HG02870 (cell line): ENCODE measurements around the gene LCP2.
A peak's percentile ranks its signal among the peaks of the same experiment; 100 is the strongest.

ENCODE experiments used
- ATAC-seq: cut with Tn5 transposase; IDR thresholded peaks from one replicate; pipeline ENCODE4 v1.9.1; 2021; ENCODE audit warnings: mild to moderate bottlenecking, moderate library complexity; ENCODE audit not compliant: unreplicated experiment

Gene LCP2

GRCh38 chr5:170316937-170317336, 19.4 kb upstream of the LCP2 start:
- ATAC-seq: no peak

DNA sequence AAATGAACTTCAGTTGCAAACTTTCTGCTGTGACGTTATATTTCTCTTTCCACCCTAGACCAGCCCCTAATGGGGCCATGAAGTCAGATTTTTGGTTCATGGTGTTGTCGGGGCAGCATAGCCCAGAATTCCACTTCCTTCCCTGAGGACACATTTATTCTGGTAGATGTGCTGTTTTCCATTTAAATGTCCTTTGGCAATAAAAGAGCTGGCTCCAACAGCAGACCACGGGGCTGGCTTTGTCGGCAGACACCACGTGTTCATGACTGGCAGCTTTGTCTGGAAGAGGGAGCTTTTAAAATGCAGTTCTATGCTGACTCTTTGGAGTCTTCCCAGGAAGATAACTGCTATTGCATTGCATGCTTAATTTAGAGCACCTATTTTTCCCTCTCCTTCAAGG, 17.6 kb upstream of the LCP2 start:
- ATAC-seq: no peak

GRCh38 chr5:170314541-170315095, 17.0 kb upstream of the LCP2 start:
- no peak for ATAC-seq

DNA sequence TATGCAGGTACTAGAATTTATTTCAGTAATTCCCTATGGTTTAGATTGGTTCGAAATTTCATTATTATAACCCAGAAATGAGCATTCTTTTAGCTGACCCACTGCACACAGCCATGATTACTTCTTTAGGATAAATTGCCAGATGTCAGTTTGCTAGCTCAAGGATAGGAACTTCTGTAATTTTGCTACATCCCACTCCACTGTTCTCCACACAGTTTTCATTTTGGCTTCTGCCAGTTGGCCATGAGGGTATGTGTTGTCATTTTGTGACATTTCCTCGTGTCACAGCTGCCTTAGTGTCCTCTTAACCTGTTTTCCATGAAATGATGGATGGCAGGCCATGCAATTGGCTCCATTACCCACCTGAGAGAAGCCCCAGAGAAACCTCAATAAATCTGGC, 16.2 kb upstream of the LCP2 start:
- ATAC-seq: no peak

DNA sequence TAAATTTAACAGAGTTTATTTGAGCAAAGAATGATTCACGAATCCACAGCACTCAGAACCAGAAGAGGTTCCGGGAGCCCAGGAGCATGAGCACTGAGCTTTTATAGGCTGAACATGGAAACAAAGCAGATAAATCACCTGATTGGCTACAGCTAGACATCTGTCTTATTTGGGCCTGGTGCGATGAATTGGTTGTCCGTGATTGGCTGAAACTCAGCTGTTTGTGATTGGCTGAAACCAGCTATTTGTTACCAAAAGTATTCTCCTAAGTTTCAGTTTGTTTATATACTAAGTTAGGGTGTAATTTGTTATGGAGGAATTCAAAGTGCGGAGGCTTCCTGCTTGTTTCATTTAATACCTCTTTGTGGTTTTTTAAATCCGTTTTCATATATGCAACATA, 15.8 kb upstream of the LCP2 start:
- no peak for ATAC-seq

GRCh38 chr5:170312666-170313065, 15.1 kb upstream of the LCP2 start:
- ATAC-seq: peak; percentile 61

- ATAC-seq: no peak
Observed at GRCh38 chr5:170312301-170312595, 14.7 kb upstream of the LCP2 start.

DNA sequence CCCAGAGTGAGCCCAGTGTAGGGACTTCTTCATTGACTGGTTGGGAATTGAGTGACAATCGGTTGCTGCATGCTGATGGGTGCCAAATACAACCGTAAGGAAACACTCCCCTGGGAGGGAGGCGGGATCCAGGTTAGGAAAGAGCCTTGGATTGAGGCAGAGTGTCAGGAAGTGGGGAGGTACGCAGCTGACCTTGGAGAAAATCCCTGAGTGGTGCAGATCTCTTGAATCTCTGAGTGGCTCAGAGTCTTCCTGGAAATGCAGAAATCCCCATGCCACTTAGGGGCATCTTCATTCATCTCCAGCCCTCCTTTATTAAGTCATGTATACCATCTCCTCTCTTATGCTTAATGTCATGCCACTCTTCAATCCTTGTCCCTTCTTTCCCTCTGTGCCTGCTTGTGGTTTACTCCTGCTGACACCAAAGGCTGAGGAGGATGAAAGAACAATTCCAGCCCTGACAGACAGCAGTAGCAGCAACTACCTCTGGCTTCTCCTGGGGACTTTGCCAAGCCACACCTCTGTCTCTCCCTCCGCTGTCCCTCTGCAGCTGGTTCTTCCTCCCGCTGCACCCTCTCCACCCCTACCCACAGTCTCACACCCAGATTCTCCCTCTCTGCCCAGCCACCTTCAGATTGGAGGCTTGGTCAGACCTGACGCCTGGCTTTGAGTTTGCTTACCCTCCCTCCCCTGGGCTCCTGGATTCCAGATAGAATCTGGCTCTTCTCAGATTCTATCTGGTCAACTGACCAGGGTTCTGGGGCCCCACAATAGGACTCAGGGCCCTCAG, 14.1 kb upstream of the LCP2 start:
- no peak for ATAC-seq

DNA sequence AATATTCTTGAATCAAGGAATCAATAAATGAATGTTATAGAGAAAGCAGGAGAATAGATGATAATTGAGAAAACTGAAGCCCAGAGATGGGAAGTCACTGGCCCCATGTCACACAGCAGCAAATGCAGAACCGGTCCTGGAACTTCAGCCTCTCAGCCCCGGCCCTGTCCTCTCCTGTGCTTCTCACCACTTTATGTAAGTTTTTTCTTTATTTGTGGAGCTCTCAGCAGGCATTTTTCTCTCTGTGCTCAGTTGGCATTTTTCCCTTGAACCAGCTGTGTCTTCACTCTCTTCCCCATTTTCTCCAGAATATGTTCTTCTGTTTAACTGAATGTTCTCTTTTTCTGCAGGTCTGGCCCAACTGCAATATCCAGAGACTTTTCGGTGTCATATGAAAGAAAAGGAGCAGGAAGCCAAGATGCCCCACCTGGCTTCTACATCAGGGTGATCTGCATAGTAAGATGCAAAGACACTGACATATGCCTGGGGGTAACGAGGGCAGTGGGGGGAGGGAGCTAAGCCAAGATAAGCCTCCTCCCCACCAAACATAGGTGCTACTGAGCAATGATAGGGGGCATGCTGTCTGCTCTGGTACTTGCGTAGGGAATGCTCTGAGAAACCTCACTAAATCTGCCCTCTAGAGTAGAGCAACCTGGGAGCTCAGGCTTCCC, 12.8 kb upstream of the LCP2 start:
- ATAC-seq: no peak

GRCh38 chr5:170308686-170309085, 11.1 kb upstream of the LCP2 start:
- no peak for ATAC-seq

DNA sequence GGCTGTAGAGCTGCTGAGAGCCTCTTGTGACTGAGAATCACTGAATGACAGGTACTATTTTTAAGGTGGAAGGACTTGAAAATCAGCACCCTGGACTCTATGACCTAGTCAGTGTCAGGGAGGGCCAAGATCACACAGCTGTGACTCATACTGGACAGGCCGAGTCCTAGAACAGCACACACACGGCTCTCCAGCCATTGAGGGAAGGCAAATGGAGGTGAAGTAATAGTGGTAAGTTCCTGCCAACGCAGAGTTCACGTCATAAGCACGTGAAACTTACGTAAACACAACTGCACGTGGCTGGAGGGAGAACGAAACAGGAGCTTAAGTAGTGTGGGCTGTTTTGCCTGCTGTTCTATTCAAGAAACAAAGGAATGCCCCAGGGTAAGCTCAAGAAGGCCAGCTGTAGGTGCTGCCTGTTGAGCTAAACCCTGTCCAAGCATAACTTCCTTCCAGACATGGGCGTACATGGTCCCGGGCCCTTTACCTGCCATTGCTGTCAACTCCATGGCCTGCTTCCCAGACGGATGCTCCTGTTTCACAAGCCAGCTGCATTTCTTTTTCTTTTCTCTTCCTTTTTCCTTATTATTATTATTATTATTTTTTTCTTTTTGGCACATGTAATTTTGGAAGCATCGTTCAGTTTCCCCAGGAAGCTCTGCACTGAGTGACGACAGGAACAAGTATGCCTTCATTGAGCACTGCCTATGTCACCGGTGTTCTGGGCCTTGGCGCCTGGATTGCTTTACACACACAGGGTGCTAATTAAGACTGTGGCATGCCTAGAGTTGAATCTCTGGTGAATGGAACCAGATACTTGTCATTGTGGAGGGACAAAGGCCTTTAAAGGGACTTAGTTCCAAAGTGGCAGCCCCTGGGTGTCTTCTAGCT, 10.2 kb upstream of the LCP2 start:
- ATAC-seq: no peak

GRCh38 chr5:170306381-170306831, 8.8 kb upstream of the LCP2 start:
- ATAC-seq: no peak

- ATAC-seq: no peak
Observed at GRCh38 chr5:170305646-170306025, 8.1 kb upstream of the LCP2 start.

- no peak for ATAC-seq
Observed at GRCh38 chr5:170305016-170305645, 7.6 kb upstream of the LCP2 start.

DNA sequence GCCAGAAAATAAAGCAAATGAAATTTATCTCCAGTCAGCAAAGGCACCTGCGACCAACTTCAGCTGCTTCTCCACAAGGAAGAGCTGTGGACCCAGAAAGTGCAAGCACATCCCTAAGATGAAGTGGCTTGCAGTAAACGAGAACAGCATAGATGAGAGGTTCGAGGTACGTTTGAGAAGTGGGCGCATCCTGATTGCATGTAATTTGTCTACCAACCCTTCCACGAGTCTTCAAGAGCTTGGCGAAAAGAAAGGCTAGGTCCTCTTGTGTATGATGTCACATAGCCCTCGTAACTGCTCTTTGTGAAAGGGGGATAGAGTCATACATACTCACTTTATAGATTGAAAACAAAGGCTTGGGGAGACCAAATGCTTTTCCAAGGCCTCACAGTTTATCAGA, 6.0 kb upstream of the LCP2 start:
- no peak for ATAC-seq

DNA sequence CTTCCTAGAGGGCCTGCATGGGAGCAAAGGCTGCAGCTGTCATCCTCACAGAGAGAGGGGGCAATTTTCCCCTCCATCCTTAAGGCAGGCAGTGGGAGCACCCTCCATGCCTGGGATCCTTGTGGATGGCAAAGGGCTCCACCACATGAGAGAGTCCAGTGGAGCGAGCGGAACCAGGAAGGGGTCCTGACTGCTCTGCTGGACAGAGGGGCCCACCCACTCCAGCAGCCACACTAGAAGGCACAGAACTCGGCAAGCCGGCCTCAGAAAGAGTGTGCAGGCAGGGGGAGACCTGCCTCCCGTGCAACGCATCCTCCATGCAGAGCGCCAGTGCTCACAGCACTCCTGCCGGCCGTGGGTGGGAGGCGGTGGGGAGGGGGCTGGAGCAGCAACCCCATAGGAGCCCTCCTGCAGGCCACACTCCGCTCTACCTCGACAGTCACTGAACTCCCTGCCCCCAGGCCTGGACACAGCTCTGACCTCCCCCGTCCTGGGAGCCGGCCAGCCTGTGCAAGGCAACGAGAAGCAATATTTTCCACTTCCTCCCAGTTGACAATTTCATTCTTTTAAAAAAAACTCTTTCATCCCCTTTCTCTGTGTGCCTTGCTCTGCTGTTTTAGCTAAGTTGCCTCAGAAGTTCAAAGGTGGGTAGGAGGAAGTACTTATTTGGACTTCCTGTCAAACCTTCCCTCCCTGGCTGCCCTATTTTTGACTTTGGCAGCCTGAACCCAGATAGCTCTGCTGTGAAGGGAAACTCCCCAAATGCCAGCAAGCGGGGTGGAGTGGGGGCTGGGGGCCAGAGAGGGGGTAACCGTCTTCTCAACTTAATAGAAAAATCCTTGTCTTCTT, 5.3 kb upstream of the LCP2 start:
- peak; percentile 76 for ATAC-seq

DNA sequence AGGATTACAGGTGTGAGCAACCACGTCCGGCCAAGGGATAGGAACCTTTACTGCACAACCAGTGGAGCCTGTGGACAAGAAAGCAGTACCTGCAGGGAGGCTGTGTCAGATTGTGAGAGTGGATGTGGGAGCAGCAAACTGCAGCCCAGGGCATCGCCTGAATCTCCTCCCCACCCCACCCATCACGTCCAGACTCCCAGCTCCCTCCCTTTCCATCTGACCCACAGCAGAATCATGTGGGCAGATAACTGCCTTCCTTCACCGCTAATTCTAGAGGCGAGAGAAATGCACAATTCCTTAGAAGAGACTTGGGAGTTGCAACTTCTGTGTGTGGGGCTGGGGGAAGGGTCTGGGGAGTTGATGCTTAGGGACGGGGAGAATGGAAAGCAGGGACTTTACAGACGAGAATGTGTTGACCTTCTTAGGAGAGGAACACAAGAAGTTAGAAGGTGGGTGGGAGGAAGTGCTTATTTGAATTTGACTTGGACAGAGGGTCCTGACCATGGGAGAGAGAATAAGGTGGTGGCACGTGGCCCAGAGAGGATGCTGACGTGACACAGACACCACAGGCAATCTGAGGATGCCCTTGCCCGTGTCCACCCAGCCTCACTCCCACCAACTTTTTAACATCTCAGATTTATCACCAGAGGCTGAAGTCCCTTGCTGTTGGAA, 4.5 kb upstream of the LCP2 start:
- no peak for ATAC-seq

- no peak for ATAC-seq
Observed at GRCh38 chr5:170301149-170301548, 3.6 kb upstream of the LCP2 start.

DNA sequence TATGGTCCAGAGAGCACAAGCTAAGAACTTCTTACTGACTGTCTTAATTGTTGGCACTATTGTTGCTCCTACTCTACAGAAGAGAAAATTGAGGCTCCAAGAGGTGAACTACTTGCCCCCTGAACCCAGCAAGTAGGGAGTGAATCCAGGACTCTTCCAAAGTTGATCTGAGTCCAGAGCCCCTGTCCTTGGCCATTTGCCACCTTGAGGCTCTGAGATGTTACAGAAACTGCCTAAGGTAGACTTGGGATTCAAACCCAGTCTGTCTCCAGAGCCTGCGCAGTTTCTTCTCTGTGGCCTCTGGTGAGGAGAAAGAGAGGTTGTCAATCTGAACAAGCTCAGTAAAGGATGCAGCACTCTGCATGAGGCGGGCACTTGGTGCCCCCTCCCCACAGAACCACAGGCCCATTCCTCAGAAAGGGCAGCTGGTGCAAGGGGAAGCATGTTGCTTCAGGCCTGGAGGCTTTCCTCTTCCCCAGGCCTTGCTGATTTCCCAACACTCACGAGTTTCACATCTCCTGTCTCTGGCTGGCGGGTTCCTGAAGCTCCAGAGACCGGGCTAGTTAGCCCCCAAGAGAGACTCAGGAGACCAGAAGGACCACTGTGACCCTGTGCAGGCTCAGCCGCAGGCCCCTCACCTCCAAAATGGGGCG, 2.9 kb upstream of the LCP2 start:
- no peak for ATAC-seq
